Renal cortex interstitium (tissue), 11 donors: ENCODE data around the gene SLCO3A1. TPM values are rescaled to one million over a fixed set of nuclear protein-coding genes. Genes with fewer than 3 reads are reported as not detected.

Source experiments
- DNase-seq, 11 donors: peaks; one replicate each; pipeline ENCODE4 v3.0.0-alpha.2; 2013; ENCODE audit warnings: low read depth in 9 of 11, low spot score in 4 of 11; ENCODE audit errors: extremely low read depth in 1 of 11
- polyA plus RNA-seq, 3 donors: library from polyadenylated mRNA; unstranded; fragments of 120-200 nt; gene quantifications; one replicate each; pipeline ENCODE4 v1.2.1, GENCODE V29; 2013; ENCODE audit not compliant: insufficient read length in 3 of 3

SLCO3A1 gene
- polyA plus RNA-seq, 3 donors = 10.5 to 12.0 (median 11.1) TPM

DNA sequence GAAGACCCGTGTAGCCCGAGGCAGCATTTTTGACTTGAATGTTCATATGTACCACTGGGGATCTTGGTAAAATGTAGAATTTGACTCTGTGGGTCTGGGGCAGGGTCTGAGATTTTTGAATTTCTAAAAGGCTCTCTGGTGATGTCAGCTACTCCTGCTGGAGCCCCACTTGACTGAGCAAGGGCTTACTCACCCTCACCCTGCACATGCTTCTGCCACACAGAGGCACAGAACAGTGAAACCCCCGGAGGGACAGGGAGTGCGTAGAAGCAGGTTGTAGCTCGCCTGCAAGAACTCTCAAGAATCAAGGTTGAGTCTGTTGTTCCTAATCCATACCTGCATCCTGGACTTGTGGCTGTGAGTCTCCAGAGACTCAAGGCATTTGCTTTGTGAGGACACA, 41.1 kb downstream of the SLCO3A1 start:
- no peak for DNase-seq

DNA sequence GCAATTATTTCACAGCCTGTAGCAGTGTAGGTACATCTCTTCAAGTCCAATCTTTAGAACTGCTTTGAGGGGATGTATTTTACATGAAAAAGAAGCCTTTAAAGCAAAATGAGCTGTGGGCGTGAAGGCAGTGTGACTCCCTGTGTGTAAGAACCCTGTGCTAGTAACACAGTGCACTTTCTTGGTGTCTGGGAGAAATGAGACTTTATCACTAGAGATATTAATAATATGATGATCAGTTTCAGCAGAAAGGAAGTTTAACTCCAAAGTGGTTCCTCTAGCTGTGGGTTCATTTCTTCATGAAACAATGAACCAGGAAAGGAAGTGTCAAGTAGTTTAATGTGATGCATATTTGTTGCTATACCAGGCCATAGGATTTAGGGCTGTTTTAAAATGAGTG, 41.5 kb downstream of the SLCO3A1 start:
- DNase-seq = no peak

DNA sequence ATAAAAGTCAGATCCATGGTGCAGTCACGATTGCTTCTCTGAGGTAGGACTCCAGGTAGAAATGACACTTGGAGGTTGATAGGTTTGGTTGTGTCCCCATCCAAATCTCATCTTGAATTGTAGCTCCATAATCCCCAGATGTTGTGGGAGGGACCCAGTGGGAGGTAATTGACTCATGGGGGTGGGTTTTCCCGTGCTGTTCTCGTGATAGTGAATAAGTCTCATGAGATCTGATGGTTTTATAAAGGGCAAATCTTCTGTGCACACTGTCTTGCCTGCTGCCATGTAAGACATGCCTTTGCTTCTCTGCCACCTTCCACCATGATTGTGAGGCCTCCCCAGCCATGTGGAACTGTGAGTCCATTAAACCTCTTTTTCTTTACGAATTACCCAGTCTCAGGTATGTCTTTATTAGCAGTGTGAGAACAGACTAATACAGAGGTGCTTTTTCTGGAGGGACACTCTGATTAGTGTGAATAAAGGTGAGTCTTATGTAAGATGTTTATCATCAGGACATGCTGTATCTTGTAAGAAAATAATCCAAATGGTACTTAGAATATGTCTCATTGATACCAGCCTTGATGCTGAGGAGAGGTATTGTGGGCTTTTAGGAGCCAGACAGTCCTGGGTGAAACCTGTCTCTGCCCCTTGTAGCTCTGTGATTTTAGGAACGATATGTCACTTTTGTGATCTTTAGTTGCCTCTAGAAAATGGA, 43.0 kb downstream of the SLCO3A1 start:
- no peak for DNase-seq

GRCh38 chr15:91897585-91898372, 44.3 kb downstream of the SLCO3A1 start:
- DNase-seq = no peak

- DNase-seq = no peak
Observed at GRCh38 chr15:91898843-91899242, 45.3 kb downstream of the SLCO3A1 start.

GRCh38 chr15:91904942-91905341, 51.4 kb downstream of the SLCO3A1 start:
- DNase-seq = no peak

GRCh38 chr15:91908391-91908790, 54.9 kb downstream of the SLCO3A1 start:
- no peak for DNase-seq

DNA sequence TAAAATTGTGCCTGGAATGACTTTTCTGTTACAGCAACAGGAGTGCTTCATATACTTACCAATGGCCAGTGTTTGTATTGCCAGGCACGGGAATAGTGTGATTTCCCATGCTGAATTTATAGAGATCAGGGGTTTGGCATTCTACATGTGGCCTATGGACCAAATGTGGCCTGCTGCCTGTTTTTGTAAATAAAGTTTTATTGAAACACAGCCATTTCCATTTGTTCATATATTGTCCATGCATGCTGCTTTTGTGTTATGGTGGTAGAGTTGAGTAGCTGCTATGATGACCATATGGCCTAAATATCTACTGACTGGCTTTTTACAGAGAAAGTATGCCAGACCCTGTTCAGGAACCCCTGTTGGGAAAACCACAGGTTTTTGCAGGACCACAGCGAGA, 55.6 kb downstream of the SLCO3A1 start:
- DNase-seq = no peak

DNA sequence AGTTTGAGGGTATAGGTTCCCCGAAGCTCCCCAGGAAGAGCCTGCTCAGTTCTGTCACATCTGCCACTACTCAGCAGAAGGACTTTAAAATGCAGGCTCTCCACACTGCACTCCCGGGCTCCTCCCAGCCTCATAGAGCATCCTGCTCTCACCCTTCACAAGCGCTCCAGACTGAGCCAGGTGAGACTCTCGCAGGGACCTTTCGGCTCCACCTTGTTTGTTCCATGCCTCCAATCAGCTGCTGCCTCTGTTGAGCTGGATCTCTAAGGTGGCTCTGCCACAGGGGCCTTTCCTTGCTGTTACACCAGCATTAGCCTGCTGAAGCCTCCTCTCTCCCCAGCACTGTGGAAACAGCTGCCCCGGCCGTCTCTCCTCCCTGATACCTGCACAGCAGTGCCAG, 56.1 kb downstream of the SLCO3A1 start:
- DNase-seq = no peak

DNA sequence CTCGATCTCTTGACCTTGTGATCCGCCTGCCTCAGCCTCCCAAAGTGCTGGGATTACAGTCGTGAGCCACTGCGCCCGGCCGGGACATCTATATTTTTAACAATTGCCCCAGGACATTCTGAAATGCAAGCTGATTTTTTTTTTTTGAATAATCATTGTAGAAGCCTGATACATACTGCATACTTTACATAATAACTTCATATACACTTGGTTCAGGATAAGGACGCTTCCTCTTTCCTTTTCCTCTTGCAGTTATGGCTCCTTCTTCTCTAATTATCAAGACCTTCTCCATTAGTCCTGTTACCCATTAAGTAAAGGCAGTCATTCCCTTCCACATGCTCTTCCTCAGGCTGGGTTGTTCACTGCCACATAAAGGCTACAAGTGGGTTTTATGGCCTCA, 58.3 kb downstream of the SLCO3A1 start:
- DNase-seq = no peak

DNA sequence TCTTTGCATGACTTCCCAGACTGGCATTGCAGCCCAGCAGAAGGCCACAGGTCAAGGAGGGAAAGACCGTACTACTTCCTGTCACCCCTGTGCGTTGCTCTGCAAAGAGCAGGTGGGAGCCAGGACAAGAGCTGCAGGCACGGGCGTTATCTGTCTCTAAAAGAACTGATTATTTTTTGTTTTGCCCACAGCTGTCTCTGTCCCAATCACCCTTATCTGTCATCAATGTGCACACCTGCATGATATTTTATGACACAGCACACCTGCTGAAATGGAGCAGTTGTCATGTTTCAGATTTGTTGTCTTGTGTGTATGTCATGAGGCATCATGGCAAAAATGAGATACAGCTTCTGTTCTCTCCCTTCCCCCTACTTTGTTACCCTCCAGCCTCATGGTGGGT, 58.8 kb downstream of the SLCO3A1 start:
- DNase-seq = no peak

GRCh38 chr15:91913560-91913959, 60.1 kb downstream of the SLCO3A1 start:
- no peak for DNase-seq

- no peak for DNase-seq
Observed at GRCh38 chr15:91915576-91915975, 62.1 kb downstream of the SLCO3A1 start.

DNA sequence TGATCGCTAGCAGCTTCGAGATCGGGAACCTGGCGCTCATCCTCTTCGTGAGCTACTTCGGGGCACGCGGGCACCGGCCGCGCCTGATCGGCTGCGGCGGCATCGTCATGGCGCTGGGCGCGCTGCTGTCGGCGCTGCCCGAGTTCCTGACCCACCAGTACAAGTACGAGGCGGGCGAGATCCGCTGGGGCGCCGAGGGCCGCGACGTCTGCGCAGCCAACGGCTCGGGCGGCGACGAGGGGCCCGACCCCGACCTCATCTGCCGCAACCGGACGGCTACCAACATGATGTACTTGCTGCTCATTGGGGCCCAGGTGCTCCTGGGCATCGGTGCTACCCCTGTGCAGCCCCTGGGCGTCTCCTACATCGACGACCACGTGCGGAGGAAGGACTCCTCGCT, 62.5 kb downstream of the SLCO3A1 start:
- DNase-seq = no peak

DNA sequence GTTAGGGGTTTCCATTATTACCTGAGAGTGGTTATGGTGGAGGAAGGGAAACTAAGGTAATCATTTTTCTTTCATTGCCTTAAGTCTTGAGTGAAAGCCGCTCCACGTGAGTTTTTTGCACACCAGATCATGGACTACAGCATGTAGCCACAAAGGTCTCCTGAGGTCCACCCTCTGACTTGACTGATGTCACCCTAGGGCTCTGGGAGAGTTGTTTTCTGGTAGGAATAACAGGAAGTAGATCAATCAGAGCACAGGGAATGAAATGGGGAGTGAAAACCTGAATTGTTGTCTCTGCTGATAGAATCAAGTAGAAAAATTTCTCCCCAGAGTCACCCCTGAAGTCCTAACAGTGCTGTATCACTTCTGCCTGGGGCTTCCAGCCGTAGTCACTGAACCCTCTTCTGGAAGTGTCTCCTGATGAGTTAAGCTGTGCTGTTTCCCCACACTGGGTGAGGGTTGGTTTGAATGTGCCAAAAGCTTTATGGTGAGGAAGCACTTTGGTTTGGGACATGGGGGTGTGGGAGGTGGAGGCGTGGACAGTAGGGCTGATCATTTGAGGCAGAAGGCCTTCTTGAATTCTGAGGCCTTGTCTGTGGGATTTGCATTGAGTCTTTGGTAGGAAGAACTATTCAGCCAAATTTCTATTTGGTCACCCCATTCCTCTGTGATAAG, 64.3 kb downstream of the SLCO3A1 start:
- DNase-seq = no peak

GRCh38 chr15:91919014-91919534, 65.6 kb downstream of the SLCO3A1 start:
- DNase-seq = no peak

DNA sequence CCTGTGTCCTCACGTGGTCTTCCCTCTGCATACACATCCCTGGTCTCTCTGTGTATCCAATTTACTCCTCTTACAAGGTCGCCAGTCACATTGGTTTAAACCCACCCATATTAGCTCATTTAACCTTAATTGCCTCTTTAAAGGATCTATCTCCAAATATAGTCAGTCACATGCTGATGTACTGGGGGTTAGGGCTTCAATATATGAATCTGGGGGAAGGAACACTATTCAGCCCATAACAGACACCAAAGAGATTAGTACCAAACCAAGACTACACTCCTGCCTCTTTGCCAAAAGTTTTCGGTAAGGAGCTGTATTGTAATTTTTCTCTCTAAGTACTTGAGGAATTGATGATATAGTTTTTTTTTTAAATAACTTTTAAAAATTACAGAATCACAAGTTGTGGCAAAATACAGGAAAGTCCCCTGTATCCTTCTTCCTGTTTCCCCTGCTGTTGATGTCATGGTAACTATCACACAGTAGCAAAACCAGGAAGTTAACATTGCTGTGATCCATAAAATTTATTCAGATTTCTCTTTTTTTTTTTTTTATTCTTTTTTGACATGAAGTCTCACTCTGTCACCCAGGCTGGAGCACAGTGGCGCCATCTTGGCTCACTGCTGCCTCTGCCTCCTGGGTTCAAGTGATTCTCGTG, 67.8 kb downstream of the SLCO3A1 start:
- no peak for DNase-seq

DNA sequence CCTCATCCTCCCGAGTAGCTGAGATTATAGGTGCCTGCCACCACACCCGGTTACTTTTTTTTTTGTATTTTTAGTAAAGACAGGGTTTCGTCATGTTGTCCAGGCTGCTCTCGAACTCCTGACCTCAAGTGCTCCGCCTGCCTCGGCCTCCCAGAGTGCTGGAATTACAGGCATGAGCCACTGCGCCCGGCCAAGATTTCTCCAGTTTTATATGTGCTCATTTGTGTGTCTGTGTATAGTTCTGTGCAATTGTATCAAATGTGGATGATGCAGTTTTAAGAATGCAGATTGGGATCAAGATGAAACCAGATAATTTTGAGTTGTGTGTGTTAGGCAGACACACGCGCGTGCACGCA, 68.3 kb downstream of the SLCO3A1 start:
- no peak for DNase-seq
